Measurements from ENCODE around the gene PEX7. TPM values are rescaled to one million over a fixed set of nuclear protein-coding genes. Genes with fewer than 3 reads are reported as not detected.

Gene PEX7
- polyA plus RNA-seq, 1 experiment, result 8.9 TPM

- Histone ChIP-seq H3K4me3 (ENCODE audit: low read depth, low read length) (no peak overlapping the region), H3K9me3 (ENCODE audit: control insufficient read depth, insufficient read depth, low read length) (no peaks in the 10 kb centered on the region), H3K27me3 (ENCODE audit: control insufficient read depth, insufficient read depth, low read length) (no peaks in the 10 kb centered on the region), H3K27ac (ENCODE audit: low read depth, low read length) (no peak overlapping the region)
- TF ChIP-seq, protein P1, sequence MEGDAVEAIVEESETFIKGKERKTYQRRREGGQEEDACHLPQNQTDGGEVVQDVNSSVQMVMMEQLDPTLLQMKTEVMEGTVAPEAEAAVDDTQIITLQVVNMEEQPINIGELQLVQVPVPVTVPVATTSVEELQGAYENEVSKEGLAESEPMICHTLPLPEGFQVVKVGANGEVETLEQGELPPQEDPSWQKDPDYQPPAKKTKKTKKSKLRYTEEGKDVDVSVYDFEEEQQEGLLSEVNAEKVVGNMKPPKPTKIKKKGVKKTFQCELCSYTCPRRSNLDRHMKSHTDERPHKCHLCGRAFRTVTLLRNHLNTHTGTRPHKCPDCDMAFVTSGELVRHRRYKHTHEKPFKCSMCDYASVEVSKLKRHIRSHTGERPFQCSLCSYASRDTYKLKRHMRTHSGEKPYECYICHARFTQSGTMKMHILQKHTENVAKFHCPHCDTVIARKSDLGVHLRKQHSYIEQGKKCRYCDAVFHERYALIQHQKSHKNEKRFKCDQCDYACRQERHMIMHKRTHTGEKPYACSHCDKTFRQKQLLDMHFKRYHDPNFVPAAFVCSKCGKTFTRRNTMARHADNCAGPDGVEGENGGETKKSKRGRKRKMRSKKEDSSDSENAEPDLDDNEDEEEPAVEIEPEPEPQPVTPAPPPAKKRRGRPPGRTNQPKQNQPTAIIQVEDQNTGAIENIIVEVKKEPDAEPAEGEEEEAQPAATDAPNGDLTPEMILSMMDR (IDR thresholded peaks at IDR 0.05; ENCODE audit: low read depth, low read length), result no peak
- POLR2A ChIA-PET, result no interaction called here
- no peak for DNase-seq (ENCODE audit: low read depth, low spot score)
- CTCF ChIA-PET, result interaction anchor here (0.6 to 2.2 kb wide), 3 partner anchors 17 to 131 kb away, joined by 3 to 7 read pairs (median 4); partner anchors contain the start of gene MAP3K5
These were observed 47.3 kb upstream of the PEX7 start for GRCh38 chr6:136775081-136775480.

GRCh38 chr6:136775548-136775947 is 46.8 kb upstream of the PEX7 start:
- H3K27me3 ChIP-seq (ENCODE audit: control insufficient read depth, insufficient read depth, low read length), result no peaks in the 10 kb centered on the region
- TF ChIP-seq, protein P1 (IDR thresholded peaks at IDR 0.05; ENCODE audit: low read depth, low read length), result no peak
- H3K9me3 ChIP-seq (ENCODE audit: control insufficient read depth, insufficient read depth, low read length), result no peaks in the 10 kb centered on the region
- H3K4me3 ChIP-seq (ENCODE audit: low read depth, low read length), result no peak overlapping the region
- ChIA-PET CTCF (interaction anchor here (1.1 to 2.2 kb wide), 2 partner anchors 18 to 131 kb away, joined by 4 to 7 read pairs; no protein-coding TSS in a partner anchor), POLR2A (no interaction called here)
- DNase-seq (ENCODE audit: low read depth, low spot score), result no peak
- H3K27ac ChIP-seq (ENCODE audit: low read depth, low read length), result no peak overlapping the region

DNA sequence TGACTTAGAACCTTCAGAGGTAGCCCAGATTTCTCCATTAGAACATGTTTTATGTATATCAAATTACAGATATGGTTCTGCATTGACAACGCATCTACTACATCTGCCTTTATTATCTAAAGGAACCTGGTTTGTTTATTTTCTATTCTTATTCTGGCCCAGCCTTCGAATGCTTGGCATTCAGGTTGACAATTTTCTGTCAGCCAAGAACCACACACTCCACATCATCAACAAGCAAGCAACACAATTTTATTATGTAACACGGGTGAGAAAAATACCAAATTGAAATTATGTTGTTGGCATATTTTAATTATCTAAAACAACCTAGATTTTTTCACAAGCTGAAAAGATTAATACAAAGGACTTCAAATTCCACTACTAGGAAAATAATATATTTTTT is 44.7 kb upstream of the PEX7 start:
- no peak for DNase-seq (ENCODE audit: low read depth, low spot score)
- no peak overlapping the region for H3K27ac ChIP-seq (ENCODE audit: low read depth, low read length)
- H3K27me3 ChIP-seq (ENCODE audit: control insufficient read depth, insufficient read depth, low read length), result no peaks in the 10 kb centered on the region
- H3K9me3 ChIP-seq (ENCODE audit: control insufficient read depth, insufficient read depth, low read length), result no peaks in the 10 kb centered on the region
- ChIA-PET POLR2A (no interaction called here), CTCF (interaction anchor here (1.0 kb wide), 2 partner anchors 15 to 134 kb away, joined by 3 to 4 read pairs; partner anchors contain the start of gene MAP3K5)
- H3K4me3 ChIP-seq (ENCODE audit: low read depth, low read length), result no peak overlapping the region
- TF ChIP-seq, protein P1 (IDR thresholded peaks at IDR 0.05; ENCODE audit: low read depth, low read length), result no peak

GRCh38 chr6:136779682-136780081 is 42.7 kb upstream of the PEX7 start:
- Histone ChIP-seq H3K27ac (ENCODE audit: low read depth, low read length) (no peak overlapping the region), H3K27me3 (ENCODE audit: control insufficient read depth, insufficient read depth, low read length) (no peaks in the 10 kb centered on the region), H3K4me3 (ENCODE audit: low read depth, low read length) (no peak overlapping the region), H3K9me3 (ENCODE audit: control insufficient read depth, insufficient read depth, low read length) (no peaks in the 10 kb centered on the region)
- no peak for DNase-seq (ENCODE audit: low read depth, low spot score)
- TF ChIP-seq, protein P1 (IDR thresholded peaks at IDR 0.05; ENCODE audit: low read depth, low read length), result no peak
- ChIA-PET POLR2A (interaction anchor here (0.7 kb wide), 1 partner anchor 170 kb away, joined by 10 read pairs; no protein-coding TSS in a partner anchor), CTCF (no interaction called here)

DNA sequence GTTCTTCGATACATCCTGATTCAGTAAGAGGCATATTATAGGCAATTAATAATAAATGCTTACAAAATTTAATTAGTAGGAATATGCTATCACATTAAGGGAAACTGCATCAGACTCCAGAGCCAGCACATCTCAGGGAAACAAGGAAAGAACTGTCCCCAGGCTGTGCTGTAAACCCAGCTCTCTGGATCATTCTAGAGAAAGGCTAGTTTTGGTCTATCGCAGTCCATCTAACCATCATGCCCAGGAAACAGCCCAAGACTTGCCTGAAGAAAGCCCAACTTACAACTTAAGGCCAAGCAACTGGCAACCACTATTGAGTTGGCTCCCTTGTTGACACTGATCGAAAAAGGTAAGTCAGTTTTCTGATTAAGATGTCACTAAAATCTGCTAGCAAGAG is 41.4 kb upstream of the PEX7 start:
- TF ChIP-seq, protein P1 (IDR thresholded peaks at IDR 0.05; ENCODE audit: low read depth, low read length), result no peak
- Histone ChIP-seq H3K27ac (ENCODE audit: low read depth, low read length) (no peak overlapping the region), H3K9me3 (ENCODE audit: control insufficient read depth, insufficient read depth, low read length) (no peaks in the 10 kb centered on the region), H3K27me3 (ENCODE audit: control insufficient read depth, insufficient read depth, low read length) (no peaks in the 10 kb centered on the region), H3K4me3 (ENCODE audit: low read depth, low read length) (no peak overlapping the region)
- CTCF ChIA-PET, result interaction anchor here (2.3 kb wide), 1 partner anchor 11 kb away, joined by 15 read pairs; the partner anchor contains the start of gene MAP3K5
- POLR2A ChIA-PET, result no interaction called here
- DNase-seq (ENCODE audit: low read depth, low spot score), result no peak
